Measurements from ENCODE around the gene REG1B.

Gene REG1B, protein sequence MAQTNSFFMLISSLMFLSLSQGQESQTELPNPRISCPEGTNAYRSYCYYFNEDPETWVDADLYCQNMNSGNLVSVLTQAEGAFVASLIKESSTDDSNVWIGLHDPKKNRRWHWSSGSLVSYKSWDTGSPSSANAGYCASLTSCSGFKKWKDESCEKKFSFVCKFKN

DNA sequence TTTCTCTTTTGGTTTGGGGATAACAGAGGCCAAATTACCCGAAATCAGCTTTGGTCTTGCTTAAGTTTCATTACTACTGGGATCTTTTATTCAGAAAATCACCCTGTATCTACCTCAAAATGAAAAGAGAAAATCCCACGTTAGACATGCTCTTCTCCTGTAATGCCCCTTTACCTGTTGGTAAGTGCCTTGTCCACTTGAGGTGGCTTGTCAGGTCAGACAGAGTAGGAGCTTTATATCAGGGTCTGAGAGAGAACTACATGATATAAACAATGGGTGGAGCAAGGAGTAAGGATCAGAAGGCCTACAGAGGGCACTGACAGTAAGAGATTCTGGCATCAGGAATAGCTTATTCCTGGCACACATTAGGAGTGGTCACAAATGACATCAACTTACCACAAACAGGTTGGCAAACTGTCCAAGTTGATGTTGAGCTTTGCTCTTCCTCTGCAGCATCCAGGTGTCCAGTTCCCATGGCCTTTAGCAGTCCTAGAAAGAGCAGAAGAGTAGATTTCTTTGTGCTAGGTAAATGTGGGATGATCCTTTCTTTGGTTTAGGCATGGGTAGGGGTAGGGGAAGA, at the start of gene REG1B:
TSS of gene REG1B (minus strand) at position 209 of the 580 bp plus-strand sequence. CDS start 381 bp downstream, outside the sequence.
- no peak for DNase-seq (ENCODE audit: low spot score)

DNA sequence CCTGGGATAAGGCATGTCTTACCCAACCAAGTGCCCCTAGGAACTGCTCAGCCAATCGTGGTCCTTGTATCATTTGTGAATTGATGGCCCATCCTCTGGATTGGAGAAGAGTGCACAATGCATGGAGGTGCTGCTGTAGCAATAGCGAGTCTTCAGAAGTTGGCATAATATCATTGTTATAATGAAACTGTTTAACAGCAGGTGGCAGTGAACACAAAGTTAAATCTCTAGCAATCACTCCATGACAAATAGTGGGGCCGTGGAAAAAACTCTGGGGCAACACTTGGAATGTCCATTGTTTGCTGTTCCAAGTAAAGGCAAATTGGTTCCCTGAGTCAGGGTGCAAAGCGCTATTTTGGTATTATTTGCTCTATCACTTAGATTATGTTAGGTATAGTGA, 43.9 kb upstream of the REG1B start:
- no peak for DNase-seq (ENCODE audit: low spot score)

DNA sequence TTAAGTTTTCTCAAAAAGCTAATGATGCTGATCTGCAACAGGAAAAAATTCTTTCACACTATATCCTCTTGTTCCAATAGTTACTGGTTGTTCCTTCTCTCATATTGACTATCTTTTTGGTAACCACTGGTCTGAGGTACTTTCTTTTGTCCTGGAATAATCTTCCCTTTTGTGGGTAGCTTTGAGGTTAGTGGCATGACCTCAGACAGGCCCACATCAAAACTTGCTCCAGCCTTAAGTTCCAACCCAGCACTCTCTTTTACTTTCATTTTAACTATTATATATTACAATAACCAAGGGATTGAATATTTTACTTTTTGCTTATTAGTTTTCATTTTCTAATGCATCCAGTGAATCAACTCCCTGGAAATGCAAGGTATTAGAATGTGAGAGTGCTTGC, 42.0 kb upstream of the REG1B start:
- no peak for DNase-seq (ENCODE audit: low spot score)

DNA sequence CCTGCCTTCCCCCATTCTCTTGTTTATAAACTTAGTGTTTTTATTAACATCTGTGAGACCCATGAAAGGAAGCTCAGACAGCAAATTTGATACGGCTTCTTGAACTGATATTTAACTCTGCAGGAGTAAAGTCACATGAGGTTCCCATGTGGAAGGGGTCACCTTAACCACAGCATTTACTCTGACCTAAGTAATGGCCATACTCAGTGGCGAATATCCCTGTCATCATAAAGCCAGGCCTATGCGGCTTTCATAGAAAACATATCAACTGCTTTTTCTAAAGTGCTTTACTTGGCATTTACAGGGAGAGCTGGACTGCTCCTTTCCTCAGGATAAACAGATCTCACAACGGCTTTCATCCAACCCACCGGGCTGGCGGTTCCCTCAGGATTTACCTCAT, 41.5 kb upstream of the REG1B start:
- no peak for DNase-seq (ENCODE audit: low spot score)

DNA sequence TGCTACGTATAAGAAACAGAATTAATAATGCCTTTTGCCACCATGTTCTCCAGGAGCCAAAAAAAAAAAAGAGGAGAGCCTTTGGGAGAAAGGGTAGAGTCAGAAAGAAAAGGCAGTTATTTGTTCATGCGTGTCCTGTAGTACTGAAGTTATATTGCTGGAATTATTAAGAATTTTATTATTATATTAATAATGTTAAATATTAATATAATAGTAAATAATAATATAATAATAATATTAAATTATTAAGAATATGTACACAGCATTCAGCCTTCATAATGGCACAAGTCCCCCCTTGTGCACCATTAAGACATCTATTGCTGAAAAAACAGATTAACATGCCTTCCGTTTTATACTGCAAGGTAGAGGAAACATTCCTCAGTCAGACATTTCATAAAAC, 40.6 kb upstream of the REG1B start:
- DNase-seq (ENCODE audit: low spot score) = no peak

DNA sequence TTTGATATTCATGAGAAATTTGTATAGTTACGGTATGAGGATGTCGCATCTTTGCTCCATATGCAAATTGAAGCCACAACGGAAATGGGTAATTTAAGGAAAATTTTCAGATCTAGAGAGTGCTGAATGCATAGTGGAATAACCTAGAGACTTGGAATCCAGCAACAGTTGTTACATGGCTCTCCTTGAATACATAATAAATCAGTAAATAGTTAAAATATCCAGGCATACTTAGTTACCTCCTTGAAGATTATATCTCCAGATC, 37.9 kb upstream of the REG1B start:
- no peak for DNase-seq (ENCODE audit: low spot score)

DNA sequence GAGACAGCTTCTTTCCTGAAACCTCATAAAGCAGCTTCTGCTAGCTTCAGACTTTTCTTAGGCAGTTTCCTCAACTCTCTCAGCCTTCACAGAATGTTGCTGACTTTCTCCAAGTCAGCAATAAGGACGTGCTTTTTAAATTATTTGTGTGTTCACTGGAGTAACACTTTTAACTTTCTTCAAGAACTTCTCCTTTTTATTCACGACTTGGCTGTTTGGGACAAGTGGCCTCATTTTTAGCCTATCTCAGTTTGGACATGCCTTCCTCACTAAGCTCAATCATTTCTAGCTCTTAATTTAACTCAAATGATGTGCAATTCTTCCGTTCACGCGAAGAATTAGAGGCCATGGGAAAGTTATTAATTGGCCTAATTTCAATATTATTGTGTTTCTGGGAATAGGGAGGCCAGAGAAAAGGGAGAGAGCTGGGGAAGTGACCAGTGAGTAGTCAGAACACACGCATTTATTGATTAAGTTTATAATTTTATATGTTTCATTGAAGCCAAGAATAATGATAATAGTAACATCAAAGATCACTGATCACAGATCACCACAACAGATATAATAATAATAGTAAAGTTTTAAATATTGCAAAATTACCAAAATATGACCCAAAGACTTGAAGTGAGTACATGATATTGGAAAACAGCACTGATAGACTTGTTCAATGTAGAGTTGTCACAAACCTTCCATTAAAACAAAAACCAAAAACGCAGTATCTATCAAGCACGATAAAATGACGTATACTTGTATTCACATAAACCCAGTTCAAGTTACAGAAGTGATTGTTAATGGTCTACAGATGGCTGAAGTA, 37.3 kb upstream of the REG1B start:
- no peak for DNase-seq (ENCODE audit: low spot score)

DNA sequence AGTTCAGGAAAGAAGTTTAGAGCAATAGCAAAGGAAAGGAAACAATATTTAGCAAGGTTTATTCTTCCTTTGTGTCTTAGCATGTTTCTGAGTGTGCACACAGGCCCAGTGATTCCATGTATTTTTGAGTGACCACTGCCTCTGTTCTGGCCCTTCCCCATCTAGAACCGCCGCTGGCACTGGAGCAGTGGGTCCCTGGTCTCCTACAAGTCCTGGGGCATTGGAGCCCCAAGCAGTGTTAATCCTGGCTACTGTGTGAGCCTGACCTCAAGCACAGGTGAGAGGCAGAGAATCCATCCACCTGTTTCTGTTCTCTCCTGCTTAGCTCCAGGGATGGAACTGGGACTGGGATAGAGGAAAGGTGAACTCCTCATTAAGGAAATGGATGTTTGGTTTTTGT, 34.9 kb upstream of the REG1B start:
- no peak for DNase-seq (ENCODE audit: low spot score)

DNA sequence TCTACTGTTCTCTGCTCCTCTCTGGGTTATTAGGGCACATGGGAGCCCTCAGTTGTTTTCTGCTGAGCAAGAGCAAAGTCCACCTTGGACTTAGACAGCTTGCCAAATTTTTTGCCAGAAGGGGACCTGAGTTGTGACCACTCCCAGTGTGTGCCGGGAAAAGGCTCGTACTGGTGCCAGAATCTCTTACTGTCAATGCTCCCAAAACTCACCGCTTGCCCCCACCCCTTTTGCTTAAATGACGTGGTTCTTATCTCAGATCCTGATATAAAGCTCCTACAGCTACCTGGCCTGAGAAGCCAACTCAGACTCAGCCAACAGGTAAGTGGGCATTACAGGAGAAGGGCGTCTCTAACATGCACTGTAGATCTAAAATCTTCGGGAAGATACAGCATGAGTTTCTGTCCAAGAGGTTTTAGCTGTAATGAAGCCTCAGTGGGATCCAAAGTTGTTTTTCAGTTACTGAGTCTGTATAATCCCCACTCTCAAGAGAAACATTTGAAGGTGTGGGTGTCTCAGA, 32.5 kb upstream of the REG1B start, which contains the start of gene REG1A:
TSS of gene REG1A (plus strand) at position 295 of the 520 bp plus-strand sequence. CDS start 374 bp downstream, outside the sequence.
- no peak for DNase-seq (ENCODE audit: low spot score)

DNA sequence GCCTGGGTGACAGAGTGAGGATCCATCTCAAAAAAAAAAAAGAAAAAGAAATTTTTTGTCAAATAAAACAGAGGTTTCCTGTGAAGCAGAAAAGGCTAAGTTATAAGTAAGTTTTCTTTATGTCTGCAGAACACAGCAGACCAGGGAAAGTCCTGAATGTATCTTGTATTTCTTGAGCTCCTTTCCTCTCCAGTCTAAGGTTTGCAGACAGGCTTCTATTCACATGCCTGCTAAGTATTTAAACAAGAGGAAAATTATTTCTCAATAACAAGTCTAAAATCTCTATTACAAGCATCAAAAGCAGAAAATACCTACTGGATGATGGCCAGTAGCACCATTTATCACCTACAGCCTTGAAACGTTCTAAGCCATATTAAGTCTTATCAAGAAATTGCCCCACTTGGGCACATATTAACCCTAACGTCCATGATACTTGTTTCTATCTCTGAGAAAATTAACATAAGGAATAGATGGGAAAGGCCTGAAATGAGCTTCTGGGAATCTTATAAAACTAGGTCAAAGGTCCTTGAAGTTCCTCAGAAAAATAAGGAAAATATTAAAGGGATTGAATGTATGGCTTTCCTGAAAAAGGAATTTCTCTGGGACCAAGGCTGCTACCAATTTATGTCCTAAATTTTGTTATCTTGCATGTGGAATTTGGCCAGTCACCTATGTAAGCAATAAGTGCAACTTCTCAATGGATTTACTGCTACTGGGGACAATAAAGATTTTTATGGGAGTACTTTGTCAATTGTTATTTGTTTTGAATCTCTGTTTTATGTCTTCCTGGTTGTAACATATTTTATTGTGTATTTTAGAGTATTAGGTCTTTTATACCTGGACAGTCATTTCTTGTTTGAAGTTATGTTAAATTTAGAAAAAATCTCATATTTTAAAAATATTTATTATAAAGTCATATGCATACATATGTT, 29.5 kb upstream of the REG1B start:
- DNase-seq (ENCODE audit: low spot score) = no peak

DNA sequence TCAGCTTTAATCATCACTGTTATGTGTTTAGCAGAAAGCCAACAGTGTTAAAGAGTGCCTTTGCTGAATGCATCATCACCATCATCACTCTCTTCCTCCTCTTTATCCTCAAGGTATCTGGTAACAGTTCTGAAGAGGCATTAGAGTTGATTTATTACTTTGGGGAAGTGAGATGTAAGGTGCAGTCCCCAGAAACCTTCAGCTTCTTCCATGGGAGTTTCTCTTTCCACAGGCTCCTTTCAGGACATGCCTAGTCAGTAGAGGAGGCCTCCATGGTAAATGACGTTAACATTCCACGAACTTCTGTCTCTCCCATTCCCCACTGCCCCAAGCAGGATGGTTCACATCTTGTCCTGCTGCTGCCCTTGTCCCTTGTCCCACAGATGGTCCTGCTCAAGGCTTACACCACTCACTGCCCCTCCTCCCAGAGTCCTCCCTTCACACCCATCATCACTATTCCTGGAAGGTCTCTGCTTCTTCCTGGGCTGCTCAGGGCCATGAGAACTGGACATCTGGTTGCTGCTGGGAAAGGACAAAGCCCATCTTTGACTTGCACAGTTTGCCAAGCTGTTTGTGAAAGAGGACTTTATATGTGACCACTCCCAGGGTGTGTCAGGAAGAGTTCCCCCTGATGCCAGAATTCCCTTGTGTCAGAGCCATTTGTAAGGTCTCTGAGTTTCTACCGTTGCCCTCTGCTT, 27.2 kb upstream of the REG1B start:
- DNase-seq (ENCODE audit: low spot score) = no peak

DNA sequence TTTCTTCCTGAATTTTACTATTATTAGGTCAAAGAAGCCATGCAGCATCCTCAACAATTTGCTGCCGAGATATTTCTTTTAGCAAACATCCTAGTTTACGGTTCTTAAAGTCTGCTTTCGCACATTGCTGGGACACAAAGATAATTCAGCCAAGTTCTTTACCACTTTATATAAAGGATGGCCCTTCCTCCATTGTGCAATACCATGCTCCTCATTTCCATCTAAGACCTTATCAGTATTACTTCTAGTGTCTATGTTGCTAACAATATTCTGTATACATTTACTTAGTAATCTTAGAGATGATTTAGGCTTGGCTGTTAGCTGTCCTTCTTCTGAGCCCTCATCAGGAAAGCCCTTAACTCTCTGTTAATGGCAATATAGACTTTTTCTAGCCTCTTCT, 24.5 kb upstream of the REG1B start:
- DNase-seq (ENCODE audit: low spot score) = no peak

DNA sequence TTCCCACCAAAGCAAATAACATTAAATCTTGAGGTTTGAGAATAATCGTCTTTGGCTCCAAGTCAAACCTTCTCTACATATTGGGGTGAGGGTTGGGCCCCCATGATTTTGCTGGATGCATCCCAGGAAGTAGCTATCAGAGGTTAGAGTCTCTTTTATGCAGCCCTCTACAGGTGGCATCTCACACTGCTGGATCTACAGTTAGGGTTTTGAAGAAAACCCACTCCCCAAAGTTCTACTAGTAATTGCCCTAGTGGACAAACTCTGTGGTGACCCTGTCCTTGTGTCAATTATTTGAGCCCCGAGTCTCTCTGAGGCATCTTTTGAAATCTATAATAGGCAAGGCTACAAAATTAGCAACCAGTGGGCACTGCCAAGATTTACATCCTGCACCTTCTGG, 17.5 kb upstream of the REG1B start:
- DNase-seq (ENCODE audit: low spot score) = no peak

DNA sequence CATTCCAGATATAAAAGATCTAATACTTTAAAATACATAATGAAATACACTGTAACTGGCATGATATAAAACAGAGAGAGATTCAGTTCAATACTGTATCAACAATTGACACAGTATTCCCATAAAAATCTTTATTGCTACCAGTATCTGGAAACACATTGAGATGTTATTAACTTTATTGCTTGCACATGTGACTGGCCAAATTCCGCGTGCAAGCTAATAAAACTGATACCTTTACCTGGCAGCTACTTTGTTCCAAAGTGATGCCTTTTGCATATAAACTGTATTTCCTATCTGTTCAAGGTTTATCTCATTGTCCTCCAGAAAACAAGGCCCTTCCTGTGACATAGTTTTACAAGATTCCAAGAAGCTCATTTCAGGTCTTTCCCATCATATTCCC, 15.4 kb upstream of the REG1B start:
- DNase-seq (ENCODE audit: low spot score) = no peak

DNA sequence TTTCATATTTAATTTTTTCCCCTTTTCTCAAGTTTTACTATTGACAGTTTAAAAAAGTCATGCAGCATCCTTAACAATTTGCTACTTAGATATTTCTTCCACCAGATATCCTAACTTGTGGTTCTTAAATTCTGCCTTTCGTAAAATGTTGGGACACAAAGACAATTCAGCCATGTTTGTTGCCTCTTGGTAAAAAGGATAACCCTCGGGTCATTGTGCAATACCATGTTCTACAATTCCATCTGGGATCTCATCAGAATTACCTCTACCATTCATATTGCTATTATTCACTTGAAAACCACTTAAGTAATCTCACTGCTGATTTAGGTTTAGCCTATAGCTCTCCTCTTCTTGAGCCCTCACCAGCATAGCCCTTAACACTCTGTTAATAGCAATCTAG, 13.2 kb upstream of the REG1B start:
- no peak for DNase-seq (ENCODE audit: low spot score)

DNA sequence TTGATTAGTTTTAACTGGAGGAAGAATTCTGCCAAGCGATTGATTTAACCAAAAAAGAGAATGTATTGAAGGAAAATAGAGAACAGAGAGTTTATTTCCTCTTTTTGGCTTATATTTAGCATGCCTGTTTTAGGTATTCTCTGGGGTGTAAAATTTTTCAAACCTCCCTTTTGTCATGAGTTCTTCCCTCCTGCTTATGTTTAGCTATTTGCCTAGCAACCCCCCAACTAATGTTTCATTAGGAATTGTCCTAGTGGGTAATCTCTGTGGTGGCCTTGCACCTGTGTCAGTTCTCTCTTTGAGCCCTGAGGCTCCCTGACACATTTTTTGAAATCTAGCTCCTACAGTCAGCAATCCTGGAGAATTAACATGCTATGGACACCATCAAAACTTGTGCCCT, 12.5 kb upstream of the REG1B start:
- no peak for DNase-seq (ENCODE audit: low spot score)

DNA sequence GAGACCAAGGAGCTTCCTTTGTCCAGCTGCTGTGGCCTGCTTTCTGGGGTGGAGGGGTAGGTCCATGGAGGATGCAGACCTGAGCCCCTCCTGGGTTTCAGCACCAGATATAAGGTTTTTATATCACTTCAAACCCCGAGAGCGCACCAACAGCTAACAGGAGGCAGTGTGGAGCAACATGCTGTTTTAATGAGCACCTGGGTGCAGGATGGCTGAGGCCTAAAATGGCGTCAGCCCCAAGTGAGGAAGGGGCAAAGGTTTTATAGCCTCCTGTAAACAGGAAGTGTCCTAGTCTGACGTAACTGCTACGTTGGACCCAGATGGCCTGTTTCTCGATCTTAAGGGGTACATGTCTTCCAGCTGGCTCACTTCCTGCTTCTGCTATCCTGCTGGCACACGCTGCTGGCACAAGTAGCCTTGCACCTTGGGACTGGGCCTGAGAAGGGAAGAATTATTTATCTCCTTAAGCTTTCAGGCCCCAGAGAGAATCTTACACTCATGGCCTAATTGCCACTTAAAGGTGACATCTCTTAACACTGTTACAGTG, 11.4 kb upstream of the REG1B start:
- no peak for DNase-seq (ENCODE audit: low spot score)

DNA sequence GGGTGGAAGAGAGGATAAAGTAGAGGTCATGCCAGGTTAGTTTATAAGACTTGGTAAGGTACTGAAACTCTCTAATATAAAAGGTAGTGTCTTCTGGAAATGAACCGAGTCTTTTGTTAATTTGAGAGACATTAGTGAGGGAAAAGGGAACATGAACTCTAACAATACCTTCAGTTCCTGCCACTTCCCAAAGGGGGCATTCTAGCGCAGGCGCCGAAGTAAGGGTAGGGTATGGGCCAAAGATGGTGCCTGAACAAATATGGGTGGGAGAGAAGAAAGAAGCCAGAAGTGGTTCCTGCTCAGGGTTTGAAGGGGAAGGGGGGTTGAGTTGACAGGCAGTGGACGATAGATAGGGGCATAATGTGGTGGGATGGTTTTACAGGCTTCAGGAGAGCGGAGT, 10.1 kb upstream of the REG1B start:
- DNase-seq (ENCODE audit: low spot score) = no peak

DNA sequence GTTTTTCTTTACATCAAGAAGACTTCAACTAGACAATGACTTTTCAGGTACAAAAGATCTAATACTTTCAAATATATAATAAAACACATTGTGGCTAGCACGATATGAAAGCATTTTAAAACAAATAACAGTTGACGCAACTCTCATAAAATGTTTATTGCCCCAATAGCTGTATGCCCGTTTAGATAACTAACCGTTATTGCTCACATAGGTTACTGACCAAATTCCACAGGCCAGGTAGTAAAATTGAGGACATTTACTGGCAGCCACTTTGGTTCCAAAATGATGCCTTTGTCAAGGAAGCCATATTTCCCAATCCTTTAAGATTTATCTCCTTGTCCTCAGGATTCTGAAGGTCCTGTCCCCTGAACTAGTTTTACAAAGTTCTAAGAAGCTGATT, 2.9 kb upstream of the REG1B start:
- DNase-seq (ENCODE audit: low spot score) = no peak

DNA sequence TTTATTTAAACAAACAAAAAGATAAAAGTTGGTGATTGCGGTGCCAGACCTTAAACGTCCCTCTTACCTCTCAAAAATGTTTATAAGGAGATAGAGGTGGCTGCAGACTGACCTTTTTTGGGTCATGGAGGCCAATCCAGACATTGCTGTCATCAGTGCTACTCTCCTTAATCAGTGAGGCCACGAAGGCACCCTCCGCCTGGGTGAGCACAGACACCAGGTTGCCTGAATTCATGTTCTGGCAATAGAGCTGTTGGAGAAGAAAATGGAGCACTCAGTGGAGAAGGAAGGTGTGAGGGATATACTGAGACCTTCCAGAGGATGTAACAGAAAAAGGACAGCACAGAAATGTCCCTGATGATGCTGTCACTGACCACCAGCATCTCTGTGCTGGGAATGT, 1.5 kb downstream of the REG1B start:
- no peak for DNase-seq (ENCODE audit: low spot score)

DNA sequence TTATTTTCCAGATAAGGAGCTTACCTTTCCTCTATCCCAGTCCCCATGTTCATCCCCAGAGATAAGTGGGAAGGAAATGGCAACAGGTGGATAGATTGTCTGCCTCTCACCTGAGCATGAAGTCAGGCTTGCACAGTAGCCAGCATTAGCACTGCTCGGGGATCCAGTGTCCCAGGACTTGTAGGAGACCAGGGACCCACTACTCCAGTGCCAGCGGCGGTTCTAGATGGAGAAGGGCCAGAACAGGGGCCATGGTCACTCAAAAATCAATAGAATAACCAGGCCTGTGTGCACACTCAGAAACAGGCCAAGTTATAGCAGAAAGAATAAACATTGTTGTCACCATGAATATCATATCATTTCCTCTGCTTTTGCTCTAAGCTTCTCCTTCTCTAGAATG, 2.4 kb downstream of the REG1B start:
- no peak for DNase-seq (ENCODE audit: low spot score)

All from hematopoietic multipotent progenitor cell treated with erythropoietin and hydrocortisone succinate and interleukin-3 and kit ligand, for 15 days (in vitro differentiated cells).